Dedifferentiated amniotic fluid mesenchymal stem cell (primary cell): ENCODE measurements around the gene JADE2.
"Not testable (repeated sequence)": the region's sequence is repeated elsewhere in the genome, so short reads cannot be mapped to it uniquely, and the experiment has no call there.

ENCODE experiments used
- DNase-seq: peaks from one replicate; pipeline ENCODE4 v3.0.0-alpha.2; 2016; ENCODE audit errors: extremely low spot score

JADE2 gene

GRCh38 chr5:134590992-134591659, 65.7 kb downstream of the JADE2 start:
- no peak for DNase-seq

GRCh38 chr5:134592141-134592746, 66.8 kb downstream of the JADE2 start:
- no peak for DNase-seq

- DNase-seq: no peak
Measured at GRCh38 chr5:134594336-134594735, 68.9 kb downstream of the JADE2 start.

GRCh38 chr5:134594797-134595457, 69.5 kb downstream of the JADE2 start:
- no peak for DNase-seq

- no peak for DNase-seq
Measured at GRCh38 chr5:134595458-134595838, 70.0 kb downstream of the JADE2 start.

GRCh38 chr5:134599820-134600219, 74.3 kb downstream of the JADE2 start:
- DNase-seq: not testable (repeated sequence)

GRCh38 chr5:134600600-134600999, 75.1 kb downstream of the JADE2 start:
- DNase-seq: peak; percentile 61

- DNase-seq: peak; percentile 82
Measured at GRCh38 chr5:134603059-134603458, 77.6 kb downstream of the JADE2 start.

GRCh38 chr5:134604908-134605307, 79.4 kb downstream of the JADE2 start:
- no peak for DNase-seq

GRCh38 chr5:134606726-134607125, 81.3 kb downstream of the JADE2 start:
- no peak for DNase-seq

GRCh38 chr5:134608555-134608954, 83.1 kb downstream of the JADE2 start:
- DNase-seq: no peak

- peak; percentile 29 for DNase-seq
Measured at GRCh38 chr5:134609232-134609851, 83.9 kb downstream of the JADE2 start.

- DNase-seq: no peak
Measured at GRCh38 chr5:134610725-134611124, 85.3 kb downstream of the JADE2 start.

GRCh38 chr5:134611515-134611914, 86.0 kb downstream of the JADE2 start:
- DNase-seq: no peak

GRCh38 chr5:134614450-134615085, 89.1 kb downstream of the JADE2 start:
- no peak for DNase-seq

GRCh38 chr5:134620634-134621033, 95.2 kb downstream of the JADE2 start:
- DNase-seq: no peak

GRCh38 chr5:134625559-134625958, 100.1 kb downstream of the JADE2 start:
- no peak for DNase-seq

- no peak for DNase-seq
Measured at GRCh38 chr5:134626369-134627014, 101.0 kb downstream of the JADE2 start.
